Astrocyte (in vitro differentiated cells and primary cell): Measurements from ENCODE around the gene RANBP17. TPM values are rescaled to one million over a fixed set of nuclear protein-coding genes. Genes with fewer than 3 reads are reported as not detected.
A peak's percentile ranks its signal among the peaks of the same experiment; 100 is the strongest.

Experiments used
- DNase-seq: peaks from one replicate; pipeline ENCODE4 v3.0.0-alpha.2; 2010; ENCODE audit warnings: low read depth
- FAIRE-seq: peaks from 2 replicates; lab custom pipeline; 2011; peaks lifted over from hg19 to GRCh38; lab: Jason Lieb, UNC
- H2AFZ ChIP-seq: 2 replicates; pipeline ENCODE4 v1.6.0; 2012; ENCODE audit warnings: low read depth, low read length, inconsistent platforms
- H3K27ac ChIP-seq: 2 replicates; pipeline ENCODE4 v1.5.1; 2011; ENCODE audit warnings: low read depth, low read length, inconsistent platforms
- H3K27me3 ChIP-seq: 2 replicates; pipeline ENCODE4 v1.6.0; 2011; ENCODE audit warnings: low read length, inconsistent platforms; ENCODE audit not compliant: insufficient read depth
- H3K36me3 ChIP-seq: 2 replicates; pipeline ENCODE4 v1.5.1; 2011; ENCODE audit warnings: low read length, inconsistent platforms; ENCODE audit not compliant: insufficient read depth
- H3K4me1 ChIP-seq: 2 replicates; pipeline ENCODE4 v1.5.1; 2011; ENCODE audit warnings: low read length, inconsistent platforms; ENCODE audit not compliant: insufficient read depth
- H3K4me2 ChIP-seq: 2 replicates; pipeline ENCODE4 v1.6.0; 2012; ENCODE audit warnings: low read length, inconsistent platforms
- H3K4me3 ChIP-seq: 2 replicates; pipeline ENCODE4 v1.5.1; 2011; ENCODE audit warnings: low read depth, mild to moderate bottlenecking, low read length, inconsistent platforms; ENCODE audit not compliant: insufficient read depth
- H3K79me2 ChIP-seq: 2 replicates; pipeline ENCODE4 v1.6.0; 2012; ENCODE audit warnings: mild to moderate bottlenecking, low read length, inconsistent platforms; ENCODE audit not compliant: insufficient read depth
- H3K9ac ChIP-seq: 2 replicates; pipeline ENCODE4 v1.6.0; 2012; ENCODE audit warnings: mild to moderate bottlenecking, low read length, inconsistent platforms
- H3K9me3 ChIP-seq: 2 replicates; pipeline ENCODE4 v1.5.1; 2012; ENCODE audit warnings: low read depth, mild to moderate bottlenecking, low read length, inconsistent platforms; ENCODE audit not compliant: insufficient read depth
- H4K20me1 ChIP-seq: 2 replicates; pipeline ENCODE4 v1.6.0; 2012; ENCODE audit warnings: low read length, inconsistent platforms; ENCODE audit not compliant: insufficient read depth
- H3K27ac Mint-ChIP-seq: one replicate; pipeline ENCODE4 v1.8.0; 2021; ENCODE audit warnings: mild to moderate bottlenecking, mixed read lengths; ENCODE audit not compliant: unreplicated experiment
- H3K27me3 Mint-ChIP-seq: one replicate; pipeline ENCODE4 v1.8.0; 2021; ENCODE audit warnings: low read depth, mixed read lengths; ENCODE audit not compliant: unreplicated experiment
- H3K36me3 Mint-ChIP-seq: one replicate; pipeline ENCODE4 v1.8.0; 2021; ENCODE audit warnings: low read depth, mixed read lengths; ENCODE audit not compliant: unreplicated experiment
- H3K4me1 Mint-ChIP-seq: one replicate; pipeline ENCODE4 v1.8.0; 2021; ENCODE audit warnings: low read depth, mixed read lengths; ENCODE audit not compliant: unreplicated experiment
- H3K4me3 Mint-ChIP-seq: one replicate; pipeline ENCODE4 v1.8.0; 2021; ENCODE audit warnings: mild to moderate bottlenecking, moderate library complexity, mixed read lengths; ENCODE audit not compliant: unreplicated experiment
- H3K9me3 Mint-ChIP-seq: one replicate; pipeline ENCODE4 v1.8.0; 2021; ENCODE audit warnings: mild to moderate bottlenecking, mixed read lengths; ENCODE audit not compliant: unreplicated experiment
- CTCF ChIP-seq: IDR thresholded peaks from 2 replicates; pipeline ENCODE4 v1.5.1; 2011; ENCODE audit warnings: low read depth, mild to moderate bottlenecking, inconsistent platforms, low read length, moderate library complexity; ENCODE audit not compliant: insufficient read depth
- EZH2 ChIP-seq: IDR thresholded peaks from 2 replicates; pipeline ENCODE4 v1.6.1; 2012; ENCODE audit warnings: mild to moderate bottlenecking, low read length, inconsistent platforms; ENCODE audit not compliant: insufficient read depth
- total RNA-seq: library from RNA; stranded (reverse); gene quantifications from 2 replicates; pipeline ENCODE4 v1.2.1, GENCODE V29; 2021

Gene RANBP17
- total RNA-seq, 1 donor from 2014 or later, result 16.2 TPM

- H3K36me3 ChIP-seq, result no peaks in the 10 kb centered on the region
- peaks cover 8% of the 10 kb centered on the region for H3K9me3 Mint-ChIP-seq
- DNase-seq (peak; percentile 8), FAIRE-seq (no peak)
- no peaks in the 10 kb centered on the region for H3K4me1 Mint-ChIP-seq
- H3K9ac ChIP-seq, result no peak overlapping the region
- H2AFZ ChIP-seq, result no peak overlapping the region
- no peaks in the 10 kb centered on the region for H3K4me1 ChIP-seq
- no peaks in the 10 kb centered on the region for H3K27me3 ChIP-seq
- H3K79me2 ChIP-seq, result no peaks in the 10 kb centered on the region
- TF ChIP-seq EZH2, result no peak
- TF ChIP-seq CTCF, result no peak
- H3K4me3 Mint-ChIP-seq, result no peak overlapping the region
- H4K20me1 ChIP-seq, result no peaks in the 10 kb centered on the region
- H3K27me3 Mint-ChIP-seq, result no peaks in the 10 kb centered on the region
- H3K4me3 ChIP-seq, result no peak overlapping the region
- no peak overlapping the region for H3K27ac Mint-ChIP-seq
- H3K9me3 ChIP-seq, result no peaks in the 10 kb centered on the region
- peaks cover 13% of the 10 kb centered on the region for H3K36me3 Mint-ChIP-seq
- no peak overlapping the region for H3K27ac ChIP-seq
- no peak overlapping the region for H3K4me2 ChIP-seq
Measured at GRCh38 chr5:171050916-171051315, 189.1 kb downstream of the RANBP17 start.

- H2AFZ ChIP-seq, result no peak overlapping the region
- DNase-seq (no peak), FAIRE-seq (no peak)
- H3K4me1 Mint-ChIP-seq, result no peaks in the 10 kb centered on the region
- no peak overlapping the region for H3K4me3 Mint-ChIP-seq
- H3K27ac ChIP-seq, result no peak overlapping the region
- no peaks in the 10 kb centered on the region for H3K79me2 ChIP-seq
- H3K9me3 ChIP-seq, result no peaks in the 10 kb centered on the region
- peaks cover 11% of the 10 kb centered on the region for H3K9me3 Mint-ChIP-seq
- H4K20me1 ChIP-seq, result no peaks in the 10 kb centered on the region
- H3K4me1 ChIP-seq, result no peaks in the 10 kb centered on the region
- no peak overlapping the region for H3K4me2 ChIP-seq
- no peak for TF ChIP-seq EZH2
- no peak for TF ChIP-seq CTCF
- no peaks in the 10 kb centered on the region for H3K27me3 ChIP-seq
- H3K36me3 Mint-ChIP-seq, result peaks cover 13% of the 10 kb centered on the region
- no peak overlapping the region for H3K9ac ChIP-seq
- peaks cover 3% of the 10 kb centered on the region for H3K36me3 ChIP-seq
- no peak overlapping the region for H3K4me3 ChIP-seq
- H3K27ac Mint-ChIP-seq, result no peak overlapping the region
- H3K27me3 Mint-ChIP-seq, result no peaks in the 10 kb centered on the region
Measured at GRCh38 chr5:171055875-171056454, 194.1 kb downstream of the RANBP17 start.

GRCh38 chr5:171067540-171068130, 205.8 kb downstream of the RANBP17 start:
- no peaks in the 10 kb centered on the region for H3K36me3 ChIP-seq
- Mint-ChIP-seq H3K27me3 (no peaks in the 10 kb centered on the region), H3K4me3 (no peak overlapping the region), H3K27ac (no peak overlapping the region), H3K36me3 (peaks cover 35% of the 10 kb centered on the region), H3K9me3 (peaks cover 21% of the 10 kb centered on the region), H3K4me1 (no peaks in the 10 kb centered on the region)
- H3K9me3 ChIP-seq, result no peaks in the 10 kb centered on the region
- DNase-seq (no peak), FAIRE-seq (no peak)
- H3K4me3 ChIP-seq, result no peak overlapping the region
- no peaks in the 10 kb centered on the region for H3K4me1 ChIP-seq
- H3K79me2 ChIP-seq, result no peaks in the 10 kb centered on the region
- H3K27me3 ChIP-seq, result no peaks in the 10 kb centered on the region
- no peak overlapping the region for H3K9ac ChIP-seq
- H2AFZ ChIP-seq, result no peak overlapping the region
- no peaks in the 10 kb centered on the region for H4K20me1 ChIP-seq
- no peak overlapping the region for H3K27ac ChIP-seq
- TF ChIP-seq EZH2, result no peak
- H3K4me2 ChIP-seq, result no peak overlapping the region
